OCI-LY3 (cell line): ENCODE data around the gene CCM2.

Experiments used
- EZH2phosphoT487 ChIP-seq: fragments of 200-600 bp; shearing (Covaris generic); IDR thresholded peaks from 2 replicates; pipeline ENCODE4 v1.6.1; 2018; ENCODE audit warnings: antibody characterized with exemption, mixed run types, low read depth
- TF ChIP-seq, protein P1 (sequence below): fragments of 200-600, 300-600 bp; sonication (generic); IDR thresholded peaks from 2 replicates; pipeline ENCODE4 v1.5.1; 2014; ENCODE audit warnings: antibody characterized with exemption, low read length, low read depth

DNA sequence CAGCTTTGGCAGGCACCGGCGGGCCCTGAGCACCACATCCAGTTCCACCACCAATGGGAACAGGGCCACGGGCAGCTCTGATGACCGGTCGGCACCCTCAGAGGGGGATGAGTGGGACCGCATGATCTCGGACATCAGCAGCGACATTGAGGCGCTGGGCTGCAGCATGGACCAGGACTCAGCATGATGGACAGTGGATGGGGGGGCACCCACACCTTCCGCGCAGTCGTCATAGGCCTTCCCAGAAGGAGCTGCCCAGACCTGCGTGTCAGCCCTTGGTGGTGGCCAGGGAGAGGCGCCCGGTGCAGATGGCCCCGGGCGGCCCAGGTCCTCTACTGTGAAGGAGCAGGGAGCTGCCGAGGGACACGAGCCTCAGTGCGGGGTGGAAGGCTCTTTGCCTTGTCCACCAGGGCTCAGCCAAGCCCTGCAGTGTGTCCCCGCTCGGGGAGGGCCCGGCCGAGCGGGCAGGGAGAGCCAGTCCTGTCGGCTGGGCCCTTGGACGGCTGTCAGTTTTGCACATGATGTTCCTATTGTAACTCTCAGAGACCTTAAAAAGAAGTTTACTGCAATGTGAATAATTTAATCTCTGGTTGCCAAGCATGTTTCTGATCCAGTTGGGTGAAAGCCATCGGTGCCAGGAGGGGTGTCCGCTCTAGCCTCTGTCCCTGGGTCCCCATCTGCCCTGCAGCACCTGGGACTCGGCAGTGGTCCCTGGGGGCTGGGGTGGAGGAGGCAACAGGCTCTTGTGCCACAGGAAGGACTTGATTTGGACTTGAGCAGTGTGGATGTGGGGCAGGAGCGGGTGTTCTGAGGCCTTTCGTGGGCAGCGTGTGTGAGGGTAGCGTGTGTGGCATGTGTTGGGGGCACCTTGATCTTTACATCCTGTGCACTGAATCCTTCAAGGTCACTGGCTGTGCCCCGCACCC lies 76.1 kb downstream of the CCM2 start:
- TF ChIP-seq, protein P1, sequence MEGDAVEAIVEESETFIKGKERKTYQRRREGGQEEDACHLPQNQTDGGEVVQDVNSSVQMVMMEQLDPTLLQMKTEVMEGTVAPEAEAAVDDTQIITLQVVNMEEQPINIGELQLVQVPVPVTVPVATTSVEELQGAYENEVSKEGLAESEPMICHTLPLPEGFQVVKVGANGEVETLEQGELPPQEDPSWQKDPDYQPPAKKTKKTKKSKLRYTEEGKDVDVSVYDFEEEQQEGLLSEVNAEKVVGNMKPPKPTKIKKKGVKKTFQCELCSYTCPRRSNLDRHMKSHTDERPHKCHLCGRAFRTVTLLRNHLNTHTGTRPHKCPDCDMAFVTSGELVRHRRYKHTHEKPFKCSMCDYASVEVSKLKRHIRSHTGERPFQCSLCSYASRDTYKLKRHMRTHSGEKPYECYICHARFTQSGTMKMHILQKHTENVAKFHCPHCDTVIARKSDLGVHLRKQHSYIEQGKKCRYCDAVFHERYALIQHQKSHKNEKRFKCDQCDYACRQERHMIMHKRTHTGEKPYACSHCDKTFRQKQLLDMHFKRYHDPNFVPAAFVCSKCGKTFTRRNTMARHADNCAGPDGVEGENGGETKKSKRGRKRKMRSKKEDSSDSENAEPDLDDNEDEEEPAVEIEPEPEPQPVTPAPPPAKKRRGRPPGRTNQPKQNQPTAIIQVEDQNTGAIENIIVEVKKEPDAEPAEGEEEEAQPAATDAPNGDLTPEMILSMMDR: no peak
- TF ChIP-seq EZH2phosphoT487: no peak
